Small intestine (tissue), 7 donors: Measurements from ENCODE around the gene ZC3H6. TPM values are rescaled to one million over a fixed set of nuclear protein-coding genes. Genes with fewer than 3 reads are reported as not detected.

Experiments used
- DNase-seq, 2 donors: peaks; one replicate each; pipeline versions ENCODE4 v3.0.0 to v3.0.0-alpha.2; 2013
- FAIRE-seq: peaks from 2 replicates; lab custom pipeline; 2012; peaks lifted over from hg19 to GRCh38; lab: Jason Lieb, UNC
- H3K27ac ChIP-seq, 3 donors: one replicate each; pipeline ENCODE4 v1.5.1; 2013; ENCODE audit warnings: low read length in 2 of 3, mild to moderate bottlenecking in 2 of 3, control low read depth in 1 of 3, inconsistent platforms in 1 of 3, low read depth in 1 of 3, moderate library complexity in 1 of 3
- H3K27me3 ChIP-seq, 3 donors: one replicate each; pipeline ENCODE4 v1.6.1; 2013; ENCODE audit warnings: low read length in 3 of 3, inconsistent platforms in 1 of 3; ENCODE audit not compliant: control insufficient read depth in 3 of 3, insufficient read depth in 3 of 3
- H3K36me3 ChIP-seq, 3 donors: one replicate each; pipeline ENCODE4 v1.6.1; 2013; ENCODE audit warnings: low read length in 3 of 3, inconsistent platforms in 1 of 3, low read depth in 1 of 3, mild to moderate bottlenecking in 1 of 3, moderate library complexity in 1 of 3; ENCODE audit not compliant: control insufficient read depth in 3 of 3, insufficient read depth in 2 of 3
- H3K4me1 ChIP-seq, 3 donors: one replicate each; pipeline ENCODE4 v1.6.1; 2013; ENCODE audit warnings: low read length in 2 of 3, inconsistent platforms in 1 of 3, low read depth in 1 of 3, mild to moderate bottlenecking in 1 of 3, moderate library complexity in 1 of 3; ENCODE audit not compliant: control insufficient read depth in 3 of 3, insufficient read depth in 2 of 3
- H3K4me3 ChIP-seq, 3 donors: one replicate each; pipeline ENCODE4 v1.5.1; 2013; ENCODE audit warnings: low read length in 3 of 3, control low read depth in 1 of 3, inconsistent platforms in 1 of 3, low read depth in 1 of 3, mild to moderate bottlenecking in 1 of 3, moderate library complexity in 1 of 3
- H3K9me3 ChIP-seq, 2 donors: one replicate each; pipeline ENCODE4 v1.6.1; 2013; ENCODE audit warnings: low read depth in 1 of 2, low read length in 1 of 2; ENCODE audit not compliant: control insufficient read depth in 2 of 2, insufficient read depth in 1 of 2
- WGBS, 3 donors: extraction: QIAGEN DNeasy Blood & Tissue Kit; methylation state at CpG; one replicate each; pipeline ENCODE4 v1.1.7; 2013; 5-methylcytosine and 5-hydroxymethylcytosine counted together
- polyA plus RNA-seq, 4 donors: library from polyadenylated mRNA; stranded (reverse) in 3 of 4; unstranded in 1 of 4; fragments of 200-250 nt in 3 of 4; fragments of 120-200 nt in 1 of 4; gene quantifications; one replicate each; pipeline versions ENCODE4 v1.2.1 to v1.2.3, GENCODE V29; 2013
- donor health status: healthy with polysubstance abuse.
- donor health status: control.
- donor health status: control.
- donor health status: Bipolar disorder and iron deficiency.
- donor health status: healthy.

The ZC3H6 gene
- polyA plus RNA-seq, 4 donors = 1.6 to 6.3 (median 2.3) TPM

- Histone ChIP-seq H3K27me3 (no peaks in the 10 kb centered on the region), H3K4me3 (no peak overlapping the region), H3K9me3 (no peaks in the 10 kb centered on the region), H3K36me3 (peaks cover 2 to 4% (median 2%) of the 10 kb centered on the region in 3 donors), H3K27ac (no peak overlapping the region), H3K4me1 (no peaks in the 10 kb centered on the region)
- WGBS, 3 donors = 94 to 97% (median 97%) methylated on average over 1 of the region's 1 CpG
- DNase-seq (no peak), FAIRE-seq (no peak)
Observed at GRCh38 chr2:112305132-112305531, 29.7 kb downstream of the ZC3H6 start.

GRCh38 chr2:112310906-112311305 lies 35.5 kb downstream of the ZC3H6 start:
- Histone ChIP-seq H3K9me3 (no peaks in the 10 kb centered on the region), H3K4me1 (no peaks in the 10 kb centered on the region), H3K27me3 (no peaks in the 10 kb centered on the region), H3K27ac (no peak overlapping the region), H3K4me3 (no peak overlapping the region), H3K36me3 (peaks cover 2 to 3% (median 3%) of the 10 kb centered on the region in 3 donors)
- FAIRE-seq = no peak
- no peak for DNase-seq

- FAIRE-seq = no peak
- no peak overlapping the region for H3K27ac ChIP-seq
- peaks cover 0 to 4% (median 0%) of the 10 kb centered on the region in 3 donors for H3K4me1 ChIP-seq
- H3K9me3 ChIP-seq = no peaks in the 10 kb centered on the region
- peaks cover 0 to 3% (median 0%) of the 10 kb centered on the region in 3 donors for H3K36me3 ChIP-seq
- DNase-seq = no peak
- H3K4me3 ChIP-seq = no peak overlapping the region
- H3K27me3 ChIP-seq = no peaks in the 10 kb centered on the region
Observed at GRCh38 chr2:112311932-112312331, 36.5 kb downstream of the ZC3H6 start.

GRCh38 chr2:112312821-112313220 lies 37.4 kb downstream of the ZC3H6 start:
- FAIRE-seq (no peak), DNase-seq (no peak)
- H3K36me3 ChIP-seq = peaks cover 0 to 3% (median 0%) of the 10 kb centered on the region in 3 donors
- no peak overlapping the region for H3K27ac ChIP-seq
- H3K4me3 ChIP-seq = no peak overlapping the region
- peaks cover 0 to 5% (median 0%) of the 10 kb centered on the region in 3 donors for H3K4me1 ChIP-seq
- no peaks in the 10 kb centered on the region for H3K27me3 ChIP-seq
- 93 to 100% (median 97%) methylated on average over 2 of the region's 2 CpGs for WGBS, 3 donors
- H3K9me3 ChIP-seq = no peaks in the 10 kb centered on the region

GRCh38 chr2:112314856-112315255 lies 39.5 kb downstream of the ZC3H6 start:
- DNase-seq = no peak
- peaks cover 0 to 5% (median 0%) of the 10 kb centered on the region in 3 donors for H3K4me1 ChIP-seq
- no peaks in the 10 kb centered on the region for H3K9me3 ChIP-seq
- no peak overlapping the region for H3K27ac ChIP-seq
- 55 to 67% (median 62%) methylated on average over 1 of the region's 1 CpG for WGBS, 3 donors
- no peak overlapping the region for H3K4me3 ChIP-seq
- no peak for FAIRE-seq
- H3K27me3 ChIP-seq = no peaks in the 10 kb centered on the region
- H3K36me3 ChIP-seq = peaks cover 0 to 6% (median 0%) of the 10 kb centered on the region in 3 donors

GRCh38 chr2:112317303-112318158 lies 42.1 kb downstream of the ZC3H6 start:
- Histone ChIP-seq H3K4me1 (peaks cover 0 to 5% (median 0%) of the 10 kb centered on the region in 3 donors), H3K27me3 (no peaks in the 10 kb centered on the region), H3K4me3 (no peak overlapping the region), H3K9me3 (no peaks in the 10 kb centered on the region), H3K36me3 (peaks cover 0 to 8% (median 0%) of the 10 kb centered on the region in 3 donors), H3K27ac (peak overlapping the region in 1 of 3 donors; percentile 8)
- peak; percentile 16 to 29 for DNase-seq
- WGBS, 3 donors = 63 to 72% (median 72%) methylated on average over 5 of the region's 5 CpGs
- FAIRE-seq = no peak

- 73 to 80% (median 79%) methylated on average over 3 of the region's 3 CpGs for WGBS, 3 donors
- Histone ChIP-seq H3K27me3 (no peaks in the 10 kb centered on the region), H3K4me3 (no peak overlapping the region), H3K4me1 (peaks cover 0 to 5% (median 0%) of the 10 kb centered on the region in 3 donors), H3K36me3 (peaks cover 0 to 10% (median 0%) of the 10 kb centered on the region in 3 donors), H3K27ac (no peak overlapping the region), H3K9me3 (no peaks in the 10 kb centered on the region)
- FAIRE-seq = no peak
- no peak for DNase-seq
Observed at GRCh38 chr2:112318515-112318914, 43.1 kb downstream of the ZC3H6 start.

GRCh38 chr2:112321375-112322320 lies 46.3 kb downstream of the ZC3H6 start:
- Histone ChIP-seq H3K27ac (no peak overlapping the region), H3K9me3 (no peaks in the 10 kb centered on the region), H3K36me3 (peaks cover 0 to 18% (median 0%) of the 10 kb centered on the region in 3 donors), H3K4me1 (peaks cover 0 to 3% (median 0%) of the 10 kb centered on the region in 3 donors), H3K27me3 (no peaks in the 10 kb centered on the region), H3K4me3 (no peak overlapping the region)
- DNase-seq (no peak), FAIRE-seq (no peak)
- 91 to 97% (median 96%) methylated on average over 3 of the region's 3 CpGs for WGBS, 3 donors
